ENCODE data around the gene CEP43. TPM values are rescaled to one million over a fixed set of nuclear protein-coding genes. Genes with fewer than 3 reads are reported as not detected.

CEP43 gene
- total and polyA plus RNA-seq, 10 of the 15 experiments (the other 5 are each of a cell fraction or from before 2014, with no cell fraction given), result 7.7 to 49.9 (median 24.6) TPM

DNA sequence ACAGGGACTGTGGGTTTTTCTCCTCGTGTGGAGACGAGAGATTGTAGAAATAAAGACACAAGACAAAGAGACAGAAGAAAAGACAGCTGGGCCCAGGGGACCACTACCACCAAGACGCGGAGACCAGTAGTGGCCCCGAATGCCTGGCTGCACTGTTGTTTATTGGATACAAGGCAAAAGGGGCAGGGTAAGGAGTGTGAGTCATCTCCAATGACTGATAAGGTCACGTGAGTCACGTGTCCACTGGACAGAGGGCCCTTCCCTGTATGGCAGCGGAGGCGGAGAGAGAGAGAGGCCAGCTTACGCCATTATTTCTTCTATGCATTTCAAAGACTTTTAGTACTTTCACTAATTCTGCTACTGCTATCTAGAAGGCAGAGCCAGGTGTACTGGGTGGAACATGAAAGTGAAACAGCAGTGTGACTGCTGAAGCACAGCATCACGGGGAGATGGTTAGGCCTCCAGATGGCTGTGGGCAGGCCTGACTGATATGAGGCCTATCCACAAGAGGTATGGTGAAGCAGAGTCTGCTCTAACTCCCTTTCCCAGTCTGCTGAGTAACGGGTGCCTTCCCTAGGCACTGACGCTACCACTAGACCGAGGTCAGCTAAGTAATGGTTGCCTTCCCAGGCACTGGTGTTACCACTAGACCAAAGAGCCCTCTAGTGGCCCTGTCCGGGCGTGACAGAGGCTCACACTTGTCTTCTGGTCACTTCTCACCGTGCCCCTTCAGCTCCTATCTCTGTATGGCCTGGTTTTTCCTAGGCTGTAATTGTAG, 48.1 kb upstream of the CEP43 start (continued):
- TF ChIP-seq TCF3 (IDR thresholded peaks at IDR 0.05; ENCODE audit: borderline replicate concordance, insufficient read depth, low read depth, low read length) (peak; percentile 90), SMARCA5 (IDR thresholded peaks at IDR 0.05) (peak; percentile 85), JUNB (IDR thresholded peaks at IDR 0.05) (peak; percentile 60), LARP7 (IDR thresholded peaks at IDR 0.05) (0 out of 2 replicates have a peak, but pooled peaks have one; percentile 49), NFYB (IDR thresholded peaks at IDR 0.05; ENCODE audit: insufficient read depth, low read depth, low read length) (0 out of 2 replicates have a peak, but pooled peaks have one; percentile 6), EP300 (IDR thresholded peaks at IDR 0.05; ENCODE audit: borderline replicate concordance in 1 of 2, control insufficient read depth in 1 of 2, low read depth in 2 of 2, low read length in 2 of 2) (peak; percentile 27 to 78; a peak in 3 of 4 replicates), MEF2B (IDR thresholded peaks at IDR 0.05; ENCODE audit: partially characterized antibody, poor library complexity, severe bottlenecking) (peak; percentile 77), BHLHE40 (IDR thresholded peaks at IDR 0.05; ENCODE audit: borderline replicate concordance in 1 of 2, low read depth in 2 of 2, low read length in 1 of 2) (peak; percentile 91 to 99), CREM (IDR thresholded peaks at IDR 0.05; ENCODE audit: low read depth) (peak; percentile 69), IKZF1 (conservative IDR thresholded peaks at IDR 0.05) (peak; percentile 93), SMC3 (IDR thresholded peaks at IDR 0.05; ENCODE audit: borderline replicate concordance, low read length) (peak; percentile 29; the same call in 1 of the 2 replicates), BCL11A (IDR thresholded peaks at IDR 0.05; ENCODE audit: low read depth, low read length) (peak; percentile 73), TCF12 (IDR thresholded peaks at IDR 0.05; ENCODE audit: low read depth, low read length) (peak; percentile 96), PAX5 (IDR thresholded peaks at IDR 0.05; ENCODE audit: borderline replicate concordance, low read depth, low read length) (peak; percentile 81; the same call in 1 of the 2 replicates), RELA (IDR thresholded peaks at IDR 0.05; ENCODE audit: borderline replicate concordance, partially characterized antibody) (peak; percentile 30), RCOR1 (conservative IDR thresholded peaks at IDR 0.05; ENCODE audit: low read depth, low read length) (0 out of 2 replicates have a peak, but pooled peaks have one; percentile 10), NBN (IDR thresholded peaks at IDR 0.05) (peak; percentile 97), EED (IDR thresholded peaks at IDR 0.05; ENCODE audit: low read depth) (peak; percentile 94), NFIC (IDR thresholded peaks at IDR 0.05; ENCODE audit: low read depth, low read length) (peak; percentile 48; the same call in 1 of the 2 replicates), RAD51 (IDR thresholded peaks at IDR 0.05) (peak; percentile 99), FOS (IDR thresholded peaks at IDR 0.05; ENCODE audit: borderline replicate concordance, extremely low read depth, insufficient read length) (peak; percentile 22), MXI1 (IDR thresholded peaks at IDR 0.05; ENCODE audit: low read depth, low read length) (peak; percentile 35), HDGF (IDR thresholded peaks at IDR 0.05) (peak; percentile 96)
- TF ChIP-seq, protein P1, sequence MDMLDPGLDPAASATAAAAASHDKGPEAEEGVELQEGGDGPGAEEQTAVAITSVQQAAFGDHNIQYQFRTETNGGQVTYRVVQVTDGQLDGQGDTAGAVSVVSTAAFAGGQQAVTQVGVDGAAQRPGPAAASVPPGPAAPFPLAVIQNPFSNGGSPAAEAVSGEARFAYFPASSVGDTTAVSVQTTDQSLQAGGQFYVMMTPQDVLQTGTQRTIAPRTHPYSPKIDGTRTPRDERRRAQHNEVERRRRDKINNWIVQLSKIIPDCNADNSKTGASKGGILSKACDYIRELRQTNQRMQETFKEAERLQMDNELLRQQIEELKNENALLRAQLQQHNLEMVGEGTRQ (IDR thresholded peaks at IDR 0.05; ENCODE audit: borderline replicate concordance, low read depth, low read length), result peak; percentile 64
- TF ChIP-seq, protein P2, sequence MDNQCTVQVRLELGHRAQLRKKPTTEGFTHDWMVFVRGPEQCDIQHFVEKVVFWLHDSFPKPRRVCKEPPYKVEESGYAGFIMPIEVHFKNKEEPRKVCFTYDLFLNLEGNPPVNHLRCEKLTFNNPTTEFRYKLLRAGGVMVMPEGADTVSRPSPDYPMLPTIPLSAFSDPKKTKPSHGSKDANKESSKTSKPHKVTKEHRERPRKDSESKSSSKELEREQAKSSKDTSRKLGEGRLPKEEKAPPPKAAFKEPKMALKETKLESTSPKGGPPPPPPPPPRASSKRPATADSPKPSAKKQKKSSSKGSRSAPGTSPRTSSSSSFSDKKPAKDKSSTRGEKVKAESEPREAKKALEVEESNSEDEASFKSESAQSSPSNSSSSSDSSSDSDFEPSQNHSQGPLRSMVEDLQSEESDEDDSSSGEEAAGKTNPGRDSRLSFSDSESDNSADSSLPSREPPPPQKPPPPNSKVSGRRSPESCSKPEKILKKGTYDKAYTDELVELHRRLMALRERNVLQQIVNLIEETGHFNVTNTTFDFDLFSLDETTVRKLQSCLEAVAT (IDR thresholded peaks at IDR 0.05), result peak; percentile 95
- TF ChIP-seq, protein P3, sequence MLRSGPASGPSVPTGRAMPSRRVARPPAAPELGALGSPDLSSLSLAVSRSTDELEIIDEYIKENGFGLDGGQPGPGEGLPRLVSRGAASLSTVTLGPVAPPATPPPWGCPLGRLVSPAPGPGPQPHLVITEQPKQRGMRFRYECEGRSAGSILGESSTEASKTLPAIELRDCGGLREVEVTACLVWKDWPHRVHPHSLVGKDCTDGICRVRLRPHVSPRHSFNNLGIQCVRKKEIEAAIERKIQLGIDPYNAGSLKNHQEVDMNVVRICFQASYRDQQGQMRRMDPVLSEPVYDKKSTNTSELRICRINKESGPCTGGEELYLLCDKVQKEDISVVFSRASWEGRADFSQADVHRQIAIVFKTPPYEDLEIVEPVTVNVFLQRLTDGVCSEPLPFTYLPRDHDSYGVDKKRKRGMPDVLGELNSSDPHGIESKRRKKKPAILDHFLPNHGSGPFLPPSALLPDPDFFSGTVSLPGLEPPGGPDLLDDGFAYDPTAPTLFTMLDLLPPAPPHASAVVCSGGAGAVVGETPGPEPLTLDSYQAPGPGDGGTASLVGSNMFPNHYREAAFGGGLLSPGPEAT (IDR thresholded peaks at IDR 0.05; ENCODE audit: low read depth), result peak; percentile 87
